Suprapubic skin (tissue), 4 donors: Measurements from ENCODE around the gene RGS7.

Experiments used
- CTCF ChIP-seq, 2 donors: fragments of 200-600 bp in 1 of 2; fragments of 450-650 bp in 1 of 2; sonication (generic) in 1 of 2; IDR thresholded peaks; one replicate each; pipeline ENCODE4 v1.5.1; 2016 to 2019; ENCODE audit warnings: antibody characterized with exemption in 2 of 2, mild to moderate bottlenecking in 1 of 2, moderate library complexity in 1 of 2
- EP300 ChIP-seq: sonication (generic); formaldehyde crosslinking; IDR thresholded peaks from one replicate; pipeline ENCODE4 v1.6.1; 2017; ENCODE audit warnings: antibody characterized with exemption
- POLR2A ChIP-seq, 2 donors: fragments of 450-650 bp; IDR thresholded peaks; one replicate each; pipeline ENCODE4 v1.6.1; 2017; ENCODE audit warnings: antibody characterized with exemption in 2 of 2, mild to moderate bottlenecking in 2 of 2, moderate library complexity in 2 of 2
- POLR2AphosphoS5 ChIP-seq, 3 donors: sonication (generic); formaldehyde crosslinking; IDR thresholded peaks; one replicate each; pipeline ENCODE4 v1.6.1; 2017; ENCODE audit warnings: antibody characterized with exemption in 3 of 3

- TF ChIP-seq CTCF (IDR thresholded peaks at IDR 0.05) (no peak), POLR2AphosphoS5 (IDR thresholded peaks at IDR 0.05) (no peak), POLR2A (IDR thresholded peaks at IDR 0.05) (no peak), EP300 (no peak)
Measured at GRCh38 chr1:240784776-240785175, 572.2 kb downstream of the RGS7 start.
